K562 (cell line): ENCODE results near the gene TET2. TPM values are rescaled to one million over a fixed set of nuclear protein-coding genes. Genes with fewer than 3 reads are reported as not detected.

Source experiments
- ATAC-seq: fragments of 200-7000 bp; cut with Tn5 transposase; 3 replicates; pipeline ENCODE4 v1.9.1; 2020; ENCODE audit warnings: moderate library complexity
- BruUV-seq: library from RNA; stranded (reverse); fragments of 400-500 nt; replicated peaks from 2 replicates; lab custom pipeline; 2021; lab: Mats Ljungman, UMichigan
- CTCF ChIA-PET: fragments of 300-600 bp; formaldehyde crosslinking; extraction: SDS; loops from one replicate; lab custom pipeline; 2021; ENCODE audit warnings: low intra/inter-chr PET ratio; lab: Yijun Ruan, JAX
- POLR2A ChIA-PET: fragments of 300-600, 350-650 bp; sonication (Branson Sonifier 250); formaldehyde crosslinking; extraction: SDS; loops from one replicate; lab custom pipeline; 2021; ENCODE audit warnings: antibody characterized with exemption, inconsistent platforms; lab: Yijun Ruan, JAX
- DNase-seq, 4 experiments: peaks; one replicate each; pipeline versions ENCODE4 v3.0.0 to v3.0.0-alpha.2; 2011 to 2018; ENCODE audit warnings: low spot score in 3 of 4, mixed read lengths in 3 of 4; ENCODE audit errors: extremely low read depth in 1 of 4
- FAIRE-seq: peaks from 2 replicates; lab custom pipeline; 2011; peaks lifted over from hg19 to GRCh38; lab: Jason Lieb, UNC
- H2AFZ ChIP-seq: 2 replicates; pipeline ENCODE4 v1.6.0; 2011; ENCODE audit warnings: low read depth, low read length, control low read depth, inconsistent platforms
- H3K27ac ChIP-seq: fragments of 200-600 bp; 3 replicates; pipeline ENCODE4 v1.8.0; 2011; ENCODE audit warnings: low read depth, mild to moderate bottlenecking, control low read depth, inconsistent platforms, low read length, moderate library complexity, mixed read lengths; ENCODE audit errors: extremely low read depth
- H3K27me3 ChIP-seq, 2 experiments: fragments of 300-600 bp in 1 of 2; 2 replicates in 1 of 2; 3 replicates in 1 of 2; pipeline versions ENCODE4 v1.6.0 to v1.8.0; 2011; ENCODE audit warnings: inconsistent platforms in 2 of 2, low read length in 2 of 2, mild to moderate bottlenecking in 1 of 2, mixed read lengths in 1 of 2, moderate library complexity in 1 of 2; ENCODE audit not compliant: control insufficient read depth in 2 of 2, insufficient read depth in 2 of 2
- H3K36me3 ChIP-seq: fragments of 300-600 bp; 3 replicates; pipeline ENCODE4 v1.8.0; 2011; ENCODE audit warnings: mild to moderate bottlenecking, low read length, inconsistent platforms; ENCODE audit not compliant: control insufficient read depth, insufficient read depth
- H3K4me1 ChIP-seq, 2 experiments: fragments of 200-600 bp in 1 of 2; replicated peaks in 1 of 2; 2 replicates in 1 of 2; 3 replicates in 1 of 2; pipeline versions ENCODE4 v1.5.1 to v1.8.0; 2011; ENCODE audit warnings: inconsistent platforms in 2 of 2, low read length in 2 of 2, mild to moderate bottlenecking in 1 of 2, mixed read lengths in 1 of 2, moderate library complexity in 1 of 2; ENCODE audit not compliant: control insufficient read depth in 2 of 2, insufficient read depth in 2 of 2
- H3K4me2 ChIP-seq: 2 replicates; pipeline ENCODE4 v1.6.1; 2011; ENCODE audit warnings: low read length, control low read depth, inconsistent platforms, mixed read lengths; ENCODE audit not compliant: insufficient read depth
- H3K4me3 ChIP-seq: fragments of 200-600 bp; sonication (generic), shearing (Covaris generic); 2 replicates; pipeline ENCODE4 v1.5.1; 2016; ENCODE audit warnings: control low read depth, inconsistent platforms
- H3K79me2 ChIP-seq: fragments of 200-600 bp; 3 replicates; pipeline ENCODE4 v1.8.0; 2011; ENCODE audit warnings: low read length, inconsistent platforms; ENCODE audit not compliant: control insufficient read depth, insufficient read depth
- H3K9ac ChIP-seq, 2 experiments: 2 replicates each; pipeline versions ENCODE4 v1.6.0 to v1.6.1; 2011; ENCODE audit warnings: low read depth in 2 of 2, low read length in 2 of 2, control low read depth in 1 of 2, inconsistent platforms in 1 of 2, mild to moderate bottlenecking in 1 of 2, mixed read lengths in 1 of 2; ENCODE audit not compliant: insufficient read depth in 1 of 2
- H3K9me1 ChIP-seq: one replicate; pipeline ENCODE4 v1.6.0; 2011; ENCODE audit warnings: inconsistent platforms, mild to moderate bottlenecking, low read length, moderate library complexity; ENCODE audit not compliant: control insufficient read depth, insufficient read depth
- H3K9me3 ChIP-seq: replicated peaks from 2 replicates; pipeline ENCODE4 v1.5.1; 2011; ENCODE audit warnings: low read depth, low read length, inconsistent platforms; ENCODE audit not compliant: control insufficient read depth, insufficient read depth
- H4K20me1 ChIP-seq: replicated peaks from 2 replicates; pipeline ENCODE4 v1.6.1; 2011; ENCODE audit warnings: low read length, inconsistent platforms, mixed read lengths; ENCODE audit not compliant: control insufficient read depth, insufficient read depth
- ESRRA ChIP-seq: fragments of 450-650 bp; IDR thresholded peaks from 2 replicates; pipeline ENCODE4 v1.6.1; 2014; ENCODE audit warnings: low read depth, mild to moderate bottlenecking, moderate library complexity, borderline replicate concordance
- GTF2F1 ChIP-seq: IDR thresholded peaks from 2 replicates; pipeline ENCODE4 v1.6.1; 2011; ENCODE audit warnings: low read depth, low read length, improper control_type of control experiment
- HMGN3 ChIP-seq: IDR thresholded peaks from 2 replicates; pipeline ENCODE4 v1.6.1; 2011; ENCODE audit warnings: borderline replicate concordance, low read depth, mild to moderate bottlenecking, mixed read lengths, low read length; ENCODE audit not compliant: insufficient read length; ENCODE audit errors: extremely low read depth
- HNRNPH1 ChIP-seq: fragments of 200-400 bp; formaldehyde crosslinking; optimal IDR thresholded peaks from 2 replicates; pipeline ENCODE3; 2017; ENCODE audit warnings: low read depth, mild to moderate bottlenecking, low read length, moderate library complexity
- KLF1 ChIP-seq: fragments of 450-650 bp; IDR thresholded peaks from 2 replicates; pipeline ENCODE4 v1.6.1; 2016; ENCODE audit warnings: missing genetic modification characterization, missing compliant biosample characterization
- MTA1 ChIP-seq: fragments of 450-650 bp; IDR thresholded peaks from 2 replicates; pipeline ENCODE4 v1.6.1; 2017; ENCODE audit warnings: borderline replicate concordance
- POLR2G ChIP-seq: fragments of 200-400 bp; formaldehyde crosslinking; IDR thresholded peaks from 2 replicates; pipeline ENCODE4 v1.6.1; 2017; ENCODE audit warnings: low read depth, mild to moderate bottlenecking, antibody characterized with exemption, low read length, moderate library complexity
- SAFB ChIP-seq: fragments of 200-400 bp; formaldehyde crosslinking; IDR thresholded peaks from 2 replicates; pipeline ENCODE4 v1.6.1; 2017; ENCODE audit warnings: low read depth, low read length, borderline replicate concordance
- SFPQ ChIP-seq: fragments of 200-400 bp; formaldehyde crosslinking; IDR thresholded peaks from 2 replicates; pipeline ENCODE4 v1.6.1; 2017; ENCODE audit warnings: mild to moderate bottlenecking, low read depth, low read length, moderate library complexity
- ZNF24 ChIP-seq: fragments of 450-650 bp; IDR thresholded peaks from 2 replicates; pipeline ENCODE4 v1.6.1; 2016
- WGBS: fragments of 100-300 bp; shearing (Covaris generic); methylation state at CpG from one replicate; pipeline ENCODE4 v1.1.6; 2016; ENCODE audit warnings: low coverage, mixed read lengths; ENCODE audit not compliant: insufficient coverage; ENCODE audit errors: missing lambda C conversion rate; 5-methylcytosine and 5-hydroxymethylcytosine counted together
- in situ Hi-C: fragments of 300-500 bp; cut with MboI; formaldehyde crosslinking; loops from 4 replicates; pipeline ENCODE4 v1.15.0; 2018; ENCODE audit warnings: inconsistent platforms, mixed read lengths
- intact Hi-C: fragments of 100-400 bp; cut with micrococcal nuclease; formaldehyde crosslinking; loops from 2 replicates; pipeline ENCODE4 v1.14.2; 2022
- polyA plus RNA-seq, 8 experiments: library from polyadenylated mRNA; depleted of rRNA in 4 of 8; stranded (reverse) in 5 of 8; unstranded in 3 of 8; fragments of >200 nt; fragmentation: Nextera tagmentation in 2 of 8; fragmentation: Illumina TruSeq in 1 of 8; extraction: Ambion mirVana in 2 of 8; extraction: Trizol in 1 of 8; gene quantifications; 2 replicates each; pipeline versions ENCODE4 v1.2.1 to v1.2.3, GENCODE V29; 2011 to 2014; ENCODE audit warnings: inconsistent platforms in 1 of 8, missing spikeins in 1 of 8
- total RNA-seq, 7 experiments: library from RNA; depleted of rRNA in 6 of 7; stranded (reverse); fragments of >200 nt in 6 of 7; fragmentation: Illumina TruSeq in 2 of 7; extraction: Trizol in 2 of 7; gene quantifications; 2 replicates each; pipeline versions ENCODE4 v1.2.1 to v1.2.3, GENCODE V29; 2011 to 2021; ENCODE audit warnings: low replicate concordance in 1 of 7

TET2 gene
- total and polyA plus RNA-seq, 9 of the 15 experiments (the other 6 are each of a cell fraction or from before 2014, with no cell fraction given), result 0.80 to 11.1 (median 4.9) TPM

- Histone ChIP-seq H3K4me2 (no peak overlapping the region), H4K20me1 (no peaks in the 10 kb centered on the region), H3K27me3 (no peaks in the 10 kb centered on the region), H2AFZ (no peak overlapping the region), H3K9me1 (no peaks in the 10 kb centered on the region), H3K36me3 (0 out of 3 replicates have a peak, but pooled peaks cover 2% of the 10 kb centered on the region), H3K27ac (no peak overlapping the region)
- DNase-seq (no peak), FAIRE-seq (no peak)
- in situ Hi-C loops, result no loop called here
- CTCF ChIA-PET, result no interaction called here
- WGBS, result 14% methylated on average over 5 of the region's 5 CpGs
- no TSS peak for BruUV-seq
- POLR2A ChIA-PET, result no interaction called here
- no peak for TF ChIP-seq HNRNPH1
- TF ChIP-seq HMGN3, result no peak
- TF ChIP-seq MTA1, result no peak
- TF ChIP-seq SAFB, result no peak
- no peak for TF ChIP-seq GTF2F1
- TF ChIP-seq KLF1 (tag), result no peak
- TF ChIP-seq POLR2G, result no peak
- TF ChIP-seq ZNF24, result no peak
- no peak for TF ChIP-seq SFPQ
- TF ChIP-seq ESRRA, result no peak
- TF ChIP-seq, all 486 proteins: peak for 0
- no peaks in the 10 kb centered on the region for H3K79me2 ChIP-seq
- H3K4me3 ChIP-seq, result no peak overlapping the region
- H3K9me3 ChIP-seq, result no peaks in the 10 kb centered on the region
- no peak for ATAC-seq
- no peak overlapping the region for H3K9ac ChIP-seq
- no peaks in the 10 kb centered on the region for H3K4me1 ChIP-seq
- intact Hi-C loops, result no loop called here
Measured at GRCh38 chr4:105281124-105281415, 134.4 kb downstream of the TET2 start.
